H9 (cell line): ENCODE measurements around the gene JAK1. TPM values are rescaled to one million over a fixed set of nuclear protein-coding genes. Genes with fewer than 3 reads are reported as not detected.

ENCODE experiments used
- DNase-seq: peaks from one replicate; pipeline ENCODE4 v3.0.0-alpha.2; 2017
- H2AFZ ChIP-seq: one replicate; pipeline ENCODE4 v1.6.1; 2013; ENCODE audit warnings: mild to moderate bottlenecking, low read length, control low read depth, moderate library complexity
- H2AK5ac ChIP-seq: 2 replicates; pipeline ENCODE4 v1.6.1; 2013; ENCODE audit warnings: low read length, control low read depth, mixed read lengths; ENCODE audit not compliant: insufficient read length
- H2BK120ac ChIP-seq: one replicate; pipeline ENCODE4 v1.6.1; 2013; ENCODE audit warnings: low read depth, mild to moderate bottlenecking, low read length, control low read depth, inconsistent platforms; ENCODE audit not compliant: poor library complexity, severe bottlenecking
- H2BK12ac ChIP-seq: 2 replicates; pipeline ENCODE4 v1.6.1; 2013; ENCODE audit warnings: low read length, control low read depth, mixed read lengths, low read depth; ENCODE audit not compliant: insufficient read length
- H2BK15ac ChIP-seq: 2 replicates; pipeline ENCODE4 v1.6.1; 2013; ENCODE audit warnings: low read depth, low read length, control low read depth
- H2BK20ac ChIP-seq: one replicate; pipeline ENCODE4 v1.6.1; 2013; ENCODE audit warnings: low read depth, mild to moderate bottlenecking, low read length, control low read depth, inconsistent platforms; ENCODE audit not compliant: poor library complexity, severe bottlenecking
- H2BK5ac ChIP-seq: 2 replicates; pipeline ENCODE4 v1.6.1; 2013; ENCODE audit warnings: low read length, control low read depth, mixed read lengths; ENCODE audit not compliant: insufficient read length
- H3K14ac ChIP-seq: 2 replicates; pipeline ENCODE4 v1.6.1; 2013; ENCODE audit warnings: low read length, control low read depth; ENCODE audit not compliant: insufficient read depth
- H3K18ac ChIP-seq: 2 replicates; pipeline ENCODE4 v1.6.1; 2013; ENCODE audit warnings: low read depth, mild to moderate bottlenecking, mixed read lengths, low read length, control low read depth; ENCODE audit not compliant: insufficient read length
- H3K23ac ChIP-seq: 2 replicates; pipeline ENCODE4 v1.6.1; 2013; ENCODE audit warnings: low read length, control low read depth, mixed read lengths, low read depth; ENCODE audit not compliant: insufficient read length
- H3K23me2 ChIP-seq: 2 replicates; pipeline ENCODE4 v1.6.1; 2013; ENCODE audit warnings: low read depth, mild to moderate bottlenecking, mixed read lengths, low read length, control low read depth; ENCODE audit not compliant: insufficient read length, poor library complexity, severe bottlenecking
- H3K27ac ChIP-seq: 2 replicates; pipeline ENCODE4 v1.5.1; 2013; ENCODE audit warnings: low read length, control low read depth, mixed read lengths, low read depth; ENCODE audit not compliant: insufficient read length
- H3K27me3 ChIP-seq: 2 replicates; pipeline ENCODE4 v1.6.1; 2013; ENCODE audit warnings: low read length, control low read depth, inconsistent platforms; ENCODE audit not compliant: insufficient read depth
- H3K4ac ChIP-seq: 2 replicates; pipeline ENCODE4 v1.6.1; 2013; ENCODE audit warnings: low read depth, mild to moderate bottlenecking, control low read depth, inconsistent platforms, low read length, moderate library complexity
- H3K4me1 ChIP-seq: 2 replicates; pipeline ENCODE4 v1.6.1; 2013; ENCODE audit warnings: low read length, control low read depth, inconsistent platforms; ENCODE audit not compliant: insufficient read depth
- H3K4me2 ChIP-seq: 2 replicates; pipeline ENCODE4 v1.6.1; 2013; ENCODE audit warnings: low read length, control low read depth, mixed read lengths; ENCODE audit not compliant: insufficient read length, insufficient read depth
- H3K56ac ChIP-seq: 2 replicates; pipeline ENCODE4 v1.6.1; 2013; ENCODE audit warnings: low read depth, mild to moderate bottlenecking, mixed read lengths, low read length, control low read depth; ENCODE audit not compliant: insufficient read length
- H3K79me1 ChIP-seq: 2 replicates; pipeline ENCODE4 v1.6.1; 2013; ENCODE audit warnings: low read depth, mild to moderate bottlenecking, moderate library complexity, low read length, control low read depth, inconsistent platforms; ENCODE audit not compliant: insufficient read depth, poor library complexity, severe bottlenecking
- H3K79me2 ChIP-seq: 2 replicates; pipeline ENCODE4 v1.6.1; 2013; ENCODE audit warnings: low read length, control low read depth, inconsistent platforms; ENCODE audit not compliant: insufficient read depth
- H3K9ac ChIP-seq: 2 replicates; pipeline ENCODE4 v1.6.1; 2013; ENCODE audit warnings: low read length, control low read depth, mixed read lengths; ENCODE audit not compliant: insufficient read length; ENCODE audit errors: extremely low read depth
- H3K9me3 ChIP-seq: one replicate; pipeline ENCODE4 v1.6.1; 2013; ENCODE audit warnings: low read depth, low read length, inconsistent platforms; ENCODE audit not compliant: control insufficient read depth
- H3T11ph ChIP-seq: one replicate; pipeline ENCODE4 v1.6.1; 2013; ENCODE audit warnings: mild to moderate bottlenecking, low read length, control low read depth, inconsistent platforms
- H4K20me1 ChIP-seq: one replicate; pipeline ENCODE4 v1.6.1; 2013; ENCODE audit not compliant: control insufficient read depth, insufficient read length, insufficient read depth
- H4K5ac ChIP-seq: 2 replicates; pipeline ENCODE4 v1.6.1; 2013; ENCODE audit warnings: low read depth, mild to moderate bottlenecking, mixed read lengths, low read length, control low read depth; ENCODE audit not compliant: insufficient read length
- H4K8ac ChIP-seq: replicated peaks from 2 replicates; pipeline ENCODE4 v1.6.1; 2013; ENCODE audit warnings: low read length, control low read depth, mixed read lengths, low read depth; ENCODE audit not compliant: insufficient read length
- H4K91ac ChIP-seq: 2 replicates; pipeline ENCODE4 v1.6.1; 2013; ENCODE audit warnings: low read depth, mild to moderate bottlenecking, moderate library complexity, mixed read lengths, low read length, control low read depth; ENCODE audit not compliant: insufficient read length
- H3K27ac Mint-ChIP-seq, 3 experiments: 2 replicates in 2 of 3; 3 replicates in 1 of 3; pipeline ENCODE4 v1.8.0; 2020 to 2021; ENCODE audit warnings: mixed read lengths in 3 of 3, mild to moderate bottlenecking in 1 of 3, moderate library complexity in 1 of 3
- H3K27me3 Mint-ChIP-seq: 2 replicates; pipeline ENCODE4 v1.8.0; 2021; ENCODE audit warnings: low read depth, mild to moderate bottlenecking, moderate library complexity, mixed read lengths
- H3K36me3 Mint-ChIP-seq, 3 experiments: 2 replicates in 2 of 3; 3 replicates in 1 of 3; pipeline ENCODE4 v1.8.0; 2020 to 2021; ENCODE audit warnings: low read depth in 3 of 3, mixed read lengths in 3 of 3; ENCODE audit not compliant: insufficient read depth in 1 of 3
- H3K4me1 Mint-ChIP-seq, 2 experiments: 2 replicates each; pipeline ENCODE4 v1.8.0; 2020; ENCODE audit warnings: mixed read lengths in 2 of 2
- H3K4me3 Mint-ChIP-seq, 2 experiments: 2 replicates in 1 of 2; 3 replicates in 1 of 2; pipeline ENCODE4 v1.8.0; 2020 to 2021; ENCODE audit warnings: mild to moderate bottlenecking in 2 of 2, mixed read lengths in 2 of 2, moderate library complexity in 1 of 2
- H3K9me3 Mint-ChIP-seq, 2 experiments: 2 replicates in 1 of 2; 3 replicates in 1 of 2; pipeline ENCODE4 v1.8.0; 2020; ENCODE audit warnings: mild to moderate bottlenecking in 2 of 2, mixed read lengths in 2 of 2, moderate library complexity in 1 of 2
- CTCF ChIP-seq: fragments of 200-600 bp; sonication (generic); conservative IDR thresholded peaks from 3 replicates; pipeline ENCODE4 v1.8.0; 2021; ENCODE audit warnings: antibody characterized with exemption, mild to moderate bottlenecking
- WGBS: extraction: QIAGEN DNeasy Blood & Tissue Kit; methylation state at CpG from one replicate; pipeline ENCODE4 v1.1.7; 2013; ENCODE audit warnings: missing lambda C conversion rate, low lambda C conversion rate, mixed read lengths; ENCODE audit not compliant: insufficient read length; ENCODE audit errors: extremely low coverage; 5-methylcytosine and 5-hydroxymethylcytosine counted together
- total RNA-seq: library from RNA; stranded (reverse); gene quantifications from 2 replicates; pipeline ENCODE4 v1.2.1, GENCODE V29; 2021

Gene JAK1
- total RNA-seq, 1 experiment from 2014 or later, result 12.8 TPM

- H3K14ac ChIP-seq, result no peak overlapping the region
- H2AK5ac ChIP-seq, result no peak overlapping the region
- H3K4me1 Mint-ChIP-seq, result peaks cover 2 to 6% of the 10 kb centered on the region in 2 experiments
- H4K5ac ChIP-seq, result no peak overlapping the region
- no peak overlapping the region for H2BK12ac ChIP-seq
- no peak overlapping the region for H3K4me2 ChIP-seq
- H3K4ac ChIP-seq, result no peak overlapping the region
- H3K27ac ChIP-seq, result no peak overlapping the region
- no peak overlapping the region for H3K23ac ChIP-seq
- no peak overlapping the region for H3K9ac ChIP-seq
- H3K79me2 ChIP-seq, result no peaks in the 10 kb centered on the region
- TF ChIP-seq CTCF, result no peak
- no peaks in the 10 kb centered on the region for H3K79me1 ChIP-seq
- no peak for DNase-seq
- H4K91ac ChIP-seq, result no peak overlapping the region
- H3K27me3 ChIP-seq, result no peaks in the 10 kb centered on the region
- H2BK5ac ChIP-seq, result no peak overlapping the region
- no peaks in the 10 kb centered on the region for H3K27me3 Mint-ChIP-seq
- H3K9me3 ChIP-seq, result no peaks in the 10 kb centered on the region
- H3T11ph ChIP-seq, result no peak overlapping the region
- no peak overlapping the region for H3K18ac ChIP-seq
- no peaks in the 10 kb centered on the region for H3K23me2 ChIP-seq
- peaks cover 5 to 11% (median 6%) of the 10 kb centered on the region in 3 experiments; a peak in 5 of 7 replicates for H3K36me3 Mint-ChIP-seq
- WGBS, result no CpG with 5 or more reads among the region's 1 CpG
- no peak overlapping the region for H3K27ac Mint-ChIP-seq
- H4K8ac ChIP-seq, result no peak overlapping the region
- H2AFZ ChIP-seq, result no peak overlapping the region
- H3K56ac ChIP-seq, result no peak overlapping the region
- H2BK20ac ChIP-seq, result no peak overlapping the region
- no peaks in the 10 kb centered on the region for H3K4me1 ChIP-seq
- H2BK15ac ChIP-seq, result no peak overlapping the region
- H3K4me3 Mint-ChIP-seq, result no peak overlapping the region
- no peak overlapping the region for H2BK120ac ChIP-seq
- H4K20me1 ChIP-seq, result no peaks in the 10 kb centered on the region
- H3K9me3 Mint-ChIP-seq, result no peaks in the 10 kb centered on the region
Observed at GRCh38 chr1:64872067-64872466, 94.3 kb downstream of the JAK1 start.
